DND-41 (cell line): ENCODE results near the gene HNRNPA2B1.
A peak's percentile ranks its signal among the peaks of the same experiment; 100 is the strongest.

Source experiments
- ATAC-seq: fragments of 200-7000 bp; cut with Tn5 transposase; 3 replicates; pipeline ENCODE4 v1.9.1; 2021; ENCODE audit warnings: low read depth; ENCODE audit not compliant: insufficient read depth
- DNase-seq: peaks from one replicate; pipeline ENCODE4 v3.0.0-alpha.2; 2020
- H2AFZ ChIP-seq: 2 replicates; pipeline ENCODE4 v1.6.0; 2012; ENCODE audit warnings: low read depth, low read length
- H3K27ac ChIP-seq: 2 replicates; pipeline ENCODE4 v1.5.1; 2012; ENCODE audit warnings: low read length, inconsistent platforms
- H3K27me3 ChIP-seq: fragments of 200-600 bp; sonication (generic); 2 replicates; pipeline ENCODE4 v1.6.0; 2012; ENCODE audit warnings: low read length, mild to moderate bottlenecking, inconsistent platforms; ENCODE audit not compliant: insufficient read depth, poor library complexity
- H3K36me3 ChIP-seq: 2 replicates; pipeline ENCODE4 v1.5.1; 2012; ENCODE audit warnings: low read length, inconsistent platforms; ENCODE audit not compliant: insufficient read depth
- H3K4me1 ChIP-seq: 2 replicates; pipeline ENCODE4 v1.5.1; 2012; ENCODE audit warnings: mild to moderate bottlenecking, low read length; ENCODE audit not compliant: insufficient read depth
- H3K4me2 ChIP-seq: 2 replicates; pipeline ENCODE4 v1.6.0; 2012; ENCODE audit warnings: mild to moderate bottlenecking, moderate library complexity, low read length, inconsistent platforms; ENCODE audit not compliant: insufficient read depth
- H3K4me3 ChIP-seq, 2 experiments: fragments of 200-600 bp in 1 of 2; shearing (Covaris generic) in 1 of 2; 2 replicates each; pipeline ENCODE4 v1.5.1; 2012 to 2016; ENCODE audit warnings: inconsistent platforms in 2 of 2, low read length in 2 of 2, mild to moderate bottlenecking in 2 of 2, low read depth in 1 of 2, moderate library complexity in 1 of 2
- H3K79me2 ChIP-seq: 2 replicates; pipeline ENCODE4 v1.6.0; 2012; ENCODE audit warnings: low read length, inconsistent platforms; ENCODE audit not compliant: insufficient read depth
- H3K9ac ChIP-seq: 2 replicates; pipeline ENCODE4 v1.6.0; 2012; ENCODE audit warnings: low read depth, mild to moderate bottlenecking, inconsistent platforms, low read length, moderate library complexity
- H3K9me3 ChIP-seq: 2 replicates; pipeline ENCODE4 v1.5.1; 2012; ENCODE audit warnings: low read length, moderate library complexity, mild to moderate bottlenecking, inconsistent platforms; ENCODE audit not compliant: insufficient read depth, severe bottlenecking
- H4K20me1 ChIP-seq: 2 replicates; pipeline ENCODE4 v1.6.0; 2012; ENCODE audit warnings: low read length; ENCODE audit not compliant: insufficient read depth
- CTCF ChIP-seq: IDR thresholded peaks from 2 replicates; pipeline ENCODE4 v1.5.1; 2012; ENCODE audit warnings: borderline replicate concordance, low read length, moderate library complexity, mild to moderate bottlenecking; ENCODE audit not compliant: poor library complexity, severe bottlenecking; ENCODE audit errors: extremely low read depth
- EZH2 ChIP-seq: IDR thresholded peaks from 3 replicates; pipeline ENCODE4 v1.6.1; 2012; ENCODE audit warnings: borderline replicate concordance, low read depth, mild to moderate bottlenecking, moderate library complexity, low read length, inconsistent platforms; ENCODE audit not compliant: severe bottlenecking

HNRNPA2B1 gene

DNA sequence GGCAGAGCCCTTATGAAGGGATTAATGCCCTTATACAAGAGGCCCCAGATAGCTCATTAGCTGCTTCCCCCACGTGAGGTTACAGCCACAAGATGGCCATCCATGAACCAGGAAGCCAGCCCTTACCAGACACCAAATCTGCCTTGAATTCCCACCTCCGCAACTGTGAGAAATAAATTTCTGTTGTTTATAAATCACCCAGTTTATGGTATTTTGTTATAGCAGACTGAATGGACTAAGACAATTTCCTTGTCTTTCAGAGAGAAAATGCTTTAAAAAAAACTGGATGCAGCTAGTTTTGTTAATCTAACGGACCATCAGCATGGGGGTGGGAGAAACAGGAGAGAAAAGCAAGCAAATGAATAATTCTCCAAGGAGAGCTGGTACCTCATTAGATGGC, 37.5 kb upstream of the HNRNPA2B1 start:
- Histone ChIP-seq H3K79me2 (no peaks in the 10 kb centered on the region), H3K4me3 (no peak overlapping the region), H3K9me3 (no peaks in the 10 kb centered on the region), H3K36me3 (no peaks in the 10 kb centered on the region), H3K4me1 (no peaks in the 10 kb centered on the region), H3K4me2 (no peak overlapping the region), H4K20me1 (no peaks in the 10 kb centered on the region), H3K27me3 (no peaks in the 10 kb centered on the region), H3K27ac (no peak overlapping the region), H2AFZ (no peak overlapping the region), H3K9ac (no peak overlapping the region)
- ATAC-seq (no peak), DNase-seq (no peak)
- TF ChIP-seq EZH2 = no peak
- no peak for TF ChIP-seq CTCF

GRCh38 chr7:26237035-26237807, 36.7 kb upstream of the HNRNPA2B1 start:
- H3K27ac ChIP-seq = no peak overlapping the region
- DNase-seq (no peak), ATAC-seq (no peak)
- no peaks in the 10 kb centered on the region for H3K4me1 ChIP-seq
- H3K79me2 ChIP-seq = no peaks in the 10 kb centered on the region
- H3K4me2 ChIP-seq = no peak overlapping the region
- H3K27me3 ChIP-seq = no peaks in the 10 kb centered on the region
- TF ChIP-seq EZH2 (no peak), CTCF (no peak)
- H3K9me3 ChIP-seq = no peaks in the 10 kb centered on the region
- H2AFZ ChIP-seq = no peak overlapping the region
- H3K9ac ChIP-seq = no peak overlapping the region
- no peak overlapping the region for H3K4me3 ChIP-seq
- H4K20me1 ChIP-seq = no peaks in the 10 kb centered on the region
- no peaks in the 10 kb centered on the region for H3K36me3 ChIP-seq

- no peaks in the 10 kb centered on the region for H3K36me3 ChIP-seq
- H3K27ac ChIP-seq = no peak overlapping the region
- no peak overlapping the region for H3K9ac ChIP-seq
- H3K9me3 ChIP-seq = no peaks in the 10 kb centered on the region
- H4K20me1 ChIP-seq = no peaks in the 10 kb centered on the region
- H3K4me2 ChIP-seq = no peak overlapping the region
- TF ChIP-seq CTCF (peak; percentile 9), EZH2 (no peak)
- ATAC-seq (no peak), DNase-seq (no peak)
- no peak overlapping the region for H2AFZ ChIP-seq
- no peaks in the 10 kb centered on the region for H3K27me3 ChIP-seq
- no peak overlapping the region for H3K4me3 ChIP-seq
- no peaks in the 10 kb centered on the region for H3K4me1 ChIP-seq
- no peaks in the 10 kb centered on the region for H3K79me2 ChIP-seq
These were observed 33.5 kb upstream of the HNRNPA2B1 start for GRCh38 chr7:26233902-26234511.
